Measurements from ENCODE around the gene TGFB2. TPM values are rescaled to one million over a fixed set of nuclear protein-coding genes. Genes with fewer than 3 reads are reported as not detected.

TGFB2 gene
- total RNA-seq, 1 experiment from 2014 or later = not detected

- Histone ChIP-seq H3K23ac (ENCODE audit: insufficient read length, low read depth, low read length) (no peak overlapping the region), H2AFZ (ENCODE audit: low read length) (no peak overlapping the region), H3K9ac (ENCODE audit: extremely low read depth, insufficient read length, low read length) (no peak overlapping the region), H4K20me1 (ENCODE audit: control insufficient read depth, insufficient read depth, insufficient read length) (no peaks in the 10 kb centered on the region), H4K8ac (replicated peaks; ENCODE audit: insufficient read length, low read depth, low read length) (no peak overlapping the region), H2BK120ac (ENCODE audit: low read depth, low read length, poor library complexity, severe bottlenecking) (peak overlapping the region; percentile 36), H3K79me1 (ENCODE audit: insufficient read depth, low read depth, low read length, poor library complexity, severe bottlenecking) (no peaks in the 10 kb centered on the region), H2BK20ac (ENCODE audit: low read depth, low read length, poor library complexity, severe bottlenecking) (no peak overlapping the region), H2BK15ac (ENCODE audit: low read depth, low read length) (no peak overlapping the region), H3K4ac (ENCODE audit: low read depth, low read length) (no peak overlapping the region), H3T11ph (ENCODE audit: low read length) (no peak overlapping the region), H3K4me1 (ENCODE audit: insufficient read depth, low read length) (peaks cover 9% of the 10 kb centered on the region), H3K27me3 (ENCODE audit: insufficient read depth, low read length) (no peaks in the 10 kb centered on the region), H3K23me2 (ENCODE audit: insufficient read length, low read depth, low read length, poor library complexity, severe bottlenecking) (no peaks in the 10 kb centered on the region), H3K27ac (ENCODE audit: insufficient read length, low read depth, low read length) (no peak overlapping the region), H2AK5ac (ENCODE audit: insufficient read length, low read length) (no peak overlapping the region), H3K79me2 (ENCODE audit: insufficient read depth, low read length) (no peaks in the 10 kb centered on the region), H3K9me3 (ENCODE audit: control insufficient read depth, low read depth, low read length) (no peaks in the 10 kb centered on the region), H2BK5ac (ENCODE audit: insufficient read length, low read length) (no peak overlapping the region), H3K4me2 (ENCODE audit: insufficient read depth, insufficient read length, low read length) (no peak overlapping the region), H3K14ac (ENCODE audit: insufficient read depth, low read length) (no peak overlapping the region), H3K18ac (ENCODE audit: insufficient read length, low read depth, low read length) (no peak overlapping the region), H3K56ac (ENCODE audit: insufficient read length, low read depth, low read length) (no peak overlapping the region), H4K5ac (ENCODE audit: insufficient read length, low read depth, low read length) (no peak overlapping the region), H4K91ac (ENCODE audit: insufficient read length, low read depth, low read length) (no peak overlapping the region), H2BK12ac (ENCODE audit: insufficient read length, low read depth, low read length) (no peak overlapping the region)
- Mint-ChIP-seq H3K9me3 (no peaks in the 10 kb centered on the region), H3K27ac (no peak overlapping the region), H3K4me3 (no peak overlapping the region), H3K36me3 (ENCODE audit: insufficient read depth in 1 of 3, low read depth in 3 of 3) (peaks cover 0 to 6% (median 0%) of the 10 kb centered on the region in 3 experiments; a peak in 1 of 7 replicates), H3K4me1 (peaks cover 38 to 41% of the 10 kb centered on the region in 2 experiments), H3K27me3 (ENCODE audit: low read depth) (0 out of 2 replicates have a peak, but pooled peaks cover 1% of the 10 kb centered on the region)
- DNase-seq = no peak
- no CpG with 5 or more reads among the region's 2 CpGs for WGBS (ENCODE audit: extremely low coverage, insufficient read length, low lambda C conversion rate)
- TF ChIP-seq CTCF (conservative IDR thresholded peaks at IDR 0.05) = no peak
Measured at GRCh38 chr1:218492874-218493273, 147.7 kb downstream of the TGFB2 start.
